Activated CD4-positive, alpha-beta T cell treated with anti-CD3 and anti-CD28 coated beads, Interleukin-2, amount 10 ng/mL, durations not matched to agents 24 days and 14 days (primary cell): ENCODE measurements around the gene STIL. TPM values are rescaled to one million over a fixed set of nuclear protein-coding genes. Genes with fewer than 3 reads are reported as not detected.

ENCODE experiments used
- DNase-seq: peaks from one replicate; pipeline ENCODE4 v3.0.0; 2022
- H3K27ac Mint-ChIP-seq: one replicate; pipeline ENCODE4 v1.8.0; 2022; ENCODE audit warnings: mild to moderate bottlenecking, mixed read lengths
- H3K27me3 Mint-ChIP-seq: one replicate; pipeline ENCODE4 v1.8.0; 2022; ENCODE audit warnings: mixed read lengths
- H3K36me3 Mint-ChIP-seq: one replicate; pipeline ENCODE4 v1.8.0; 2022; ENCODE audit warnings: low read depth, mild to moderate bottlenecking, mixed read lengths
- H3K4me1 Mint-ChIP-seq: one replicate; pipeline ENCODE4 v1.8.0; 2021; ENCODE audit warnings: mixed read lengths
- H3K4me3 Mint-ChIP-seq: one replicate; pipeline ENCODE4 v1.8.0; 2022; ENCODE audit warnings: mild to moderate bottlenecking, moderate library complexity, mixed read lengths
- H3K9me3 Mint-ChIP-seq: one replicate; pipeline ENCODE4 v1.8.0; 2021; ENCODE audit warnings: mixed read lengths
- intact Hi-C: fragments of 100-400 bp; cut with micrococcal nuclease; formaldehyde crosslinking; loops from one replicate; pipeline ENCODE4 v1.15.1; 2023
- total RNA-seq: library from RNA; stranded (reverse); gene quantifications from 2 replicates; pipeline ENCODE4 v1.2.3, GENCODE V29; 2022

The STIL gene
- total RNA-seq, 1 donor from 2014 or later: 28.0 TPM

DNA sequence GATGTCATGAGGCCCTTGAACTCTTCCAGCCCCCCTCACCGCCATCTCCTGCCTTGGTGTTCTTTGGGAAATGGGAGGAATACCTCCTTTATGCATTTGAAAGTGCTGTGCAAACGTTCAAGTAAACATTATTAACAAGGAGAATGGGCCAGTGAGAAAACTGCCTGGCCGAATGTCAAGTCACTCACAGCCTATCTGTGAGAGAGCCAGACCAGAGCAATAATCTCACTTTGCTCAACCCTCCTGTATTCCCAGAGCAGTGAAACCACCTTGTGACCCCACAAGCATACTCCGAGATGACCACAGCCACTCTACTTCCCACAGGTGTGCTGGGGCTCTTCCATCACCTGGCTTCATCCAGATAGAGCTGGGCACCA, 87.1 kb downstream of the STIL start:
- Mint-ChIP-seq H3K4me1 (peaks cover 19% of the 10 kb centered on the region), H3K4me3 (no peak overlapping the region), H3K9me3 (no peaks in the 10 kb centered on the region), H3K36me3 (no peaks in the 10 kb centered on the region), H3K27ac (no peak overlapping the region), H3K27me3 (peaks cover 59% of the 10 kb centered on the region)
- intact Hi-C loops: loop anchor here (5.0 kb wide), 1 partner anchor 485 kb away; no protein-coding TSS in a partner anchor
- DNase-seq: no peak

DNA sequence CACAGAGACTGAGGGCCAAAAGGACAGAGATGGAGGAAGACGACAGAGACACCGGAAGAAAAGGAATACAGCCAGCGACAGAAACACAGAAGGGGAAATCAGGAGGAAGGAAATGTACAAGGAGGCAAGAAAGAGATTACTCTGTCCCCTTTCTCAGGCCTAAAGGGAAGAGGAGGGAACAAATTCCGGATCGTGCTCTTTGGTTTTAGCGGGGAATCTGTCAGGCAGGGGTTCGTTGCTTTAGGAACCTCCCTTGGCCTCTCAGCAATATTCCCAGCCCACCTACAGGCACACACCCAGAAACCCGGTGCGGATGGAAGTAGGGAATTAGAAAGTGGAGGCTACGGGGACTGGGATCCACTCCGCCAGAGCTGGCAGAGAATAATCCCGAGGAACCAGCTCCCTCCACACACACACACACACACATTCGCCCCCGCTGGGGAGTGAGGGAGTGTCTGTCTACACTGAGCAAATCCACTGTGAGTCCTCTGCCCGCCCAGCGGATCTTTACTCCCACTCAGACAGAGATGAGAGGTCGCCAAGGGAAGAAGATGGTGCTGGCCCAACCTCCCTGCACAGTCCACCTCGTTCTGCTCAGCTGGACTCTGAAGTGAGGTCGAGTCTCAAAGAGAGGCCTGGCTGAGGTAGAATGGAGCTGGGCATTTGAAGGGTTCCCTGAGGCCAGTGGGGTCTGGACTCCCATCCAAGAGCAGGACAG, 87.7 kb downstream of the STIL start:
- Mint-ChIP-seq H3K27ac (peak overlapping the region; percentile 25), H3K4me3 (peak overlapping the region; percentile 51), H3K4me1 (peaks cover 15% of the 10 kb centered on the region), H3K27me3 (peaks cover 55% of the 10 kb centered on the region), H3K9me3 (no peaks in the 10 kb centered on the region), H3K36me3 (no peaks in the 10 kb centered on the region)
- intact Hi-C loops: loop anchor here (5.0 kb wide), 1 partner anchor 486 kb away; no protein-coding TSS in a partner anchor
- no peak for DNase-seq

DNA sequence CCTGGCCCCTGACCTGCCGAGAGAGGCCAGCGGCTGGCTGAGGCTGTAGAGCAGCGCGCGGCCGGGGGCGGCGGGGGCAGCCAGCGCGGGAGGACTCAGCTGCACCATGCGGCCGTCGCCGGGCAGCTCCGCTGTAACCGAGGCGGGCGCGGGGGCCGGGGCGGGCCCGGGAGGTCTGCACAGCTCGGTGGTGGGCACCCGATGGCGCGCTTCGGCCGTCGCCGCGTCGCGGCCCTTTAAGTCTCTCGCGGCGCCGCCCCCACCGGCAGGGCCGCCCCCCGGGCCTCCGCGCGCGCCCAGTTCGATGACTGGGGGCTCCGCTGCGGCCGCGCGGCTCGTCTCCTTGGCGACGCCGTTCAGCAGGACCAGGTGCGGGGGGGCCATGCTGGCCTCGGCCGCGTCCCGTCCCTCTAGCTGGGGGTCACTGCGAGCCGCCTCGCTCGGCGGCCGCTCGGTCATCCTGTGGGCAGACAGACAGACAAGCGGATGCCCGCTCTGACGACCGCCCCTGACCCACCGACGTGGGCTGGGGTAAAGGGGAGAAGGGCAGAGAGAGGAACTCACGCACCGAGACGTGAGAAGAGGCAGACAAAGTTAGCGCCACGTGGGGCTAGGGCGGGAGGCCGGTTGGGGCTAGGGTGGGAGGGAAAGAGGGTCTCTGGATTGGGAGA, 88.4 kb downstream of the STIL start:
- Mint-ChIP-seq H3K9me3 (no peaks in the 10 kb centered on the region), H3K36me3 (no peaks in the 10 kb centered on the region), H3K27me3 (peaks cover 54% of the 10 kb centered on the region), H3K4me3 (peak overlapping the region; percentile 51), H3K4me1 (peaks cover 14% of the 10 kb centered on the region), H3K27ac (peak overlapping the region; percentile 25)
- DNase-seq: no peak
- intact Hi-C loops: loop anchor here (5.0 kb wide), 1 partner anchor 487 kb away; no protein-coding TSS in a partner anchor

DNA sequence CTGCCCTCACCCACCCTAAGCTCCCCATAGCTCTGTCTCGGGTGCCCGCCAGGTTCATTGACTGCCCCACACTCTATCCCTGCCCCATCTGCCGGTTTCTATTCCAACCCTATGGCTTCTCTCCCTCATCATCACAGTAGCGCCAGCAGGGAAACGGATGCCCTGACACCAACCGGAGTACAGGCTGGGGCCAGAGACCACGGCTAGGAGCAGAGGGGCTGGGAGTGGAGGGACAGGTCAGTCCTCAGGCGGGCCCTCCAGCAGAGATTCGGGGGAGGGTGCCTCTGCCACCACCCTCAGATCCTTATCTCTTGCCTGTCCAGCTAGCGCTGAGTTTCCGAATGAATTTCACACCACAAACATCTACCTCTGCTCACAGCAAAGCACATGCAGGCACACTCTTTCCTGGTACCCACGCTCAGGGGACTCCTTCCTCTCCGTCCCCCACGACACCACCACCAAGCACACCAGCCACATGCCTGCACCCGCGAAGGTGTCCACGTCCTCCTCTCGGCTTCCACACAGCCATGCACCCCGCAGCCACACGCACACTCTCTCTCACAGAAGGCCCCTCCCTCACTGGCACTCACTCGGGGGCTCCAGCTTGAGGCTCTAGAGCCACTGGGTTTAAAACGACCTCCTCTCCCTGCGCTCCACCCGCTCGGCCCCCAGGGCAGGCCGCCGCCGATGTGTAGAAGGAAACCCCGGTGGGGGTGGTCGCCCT, 89.1 kb downstream of the STIL start:
- Mint-ChIP-seq H3K27ac (no peak overlapping the region), H3K9me3 (no peaks in the 10 kb centered on the region), H3K4me3 (no peak overlapping the region), H3K27me3 (peaks cover 47% of the 10 kb centered on the region), H3K4me1 (peaks cover 9% of the 10 kb centered on the region), H3K36me3 (no peaks in the 10 kb centered on the region)
- no peak for DNase-seq
- intact Hi-C loops: loop anchor here (5.0 kb wide), 1 partner anchor 487 kb away; no protein-coding TSS in a partner anchor

DNA sequence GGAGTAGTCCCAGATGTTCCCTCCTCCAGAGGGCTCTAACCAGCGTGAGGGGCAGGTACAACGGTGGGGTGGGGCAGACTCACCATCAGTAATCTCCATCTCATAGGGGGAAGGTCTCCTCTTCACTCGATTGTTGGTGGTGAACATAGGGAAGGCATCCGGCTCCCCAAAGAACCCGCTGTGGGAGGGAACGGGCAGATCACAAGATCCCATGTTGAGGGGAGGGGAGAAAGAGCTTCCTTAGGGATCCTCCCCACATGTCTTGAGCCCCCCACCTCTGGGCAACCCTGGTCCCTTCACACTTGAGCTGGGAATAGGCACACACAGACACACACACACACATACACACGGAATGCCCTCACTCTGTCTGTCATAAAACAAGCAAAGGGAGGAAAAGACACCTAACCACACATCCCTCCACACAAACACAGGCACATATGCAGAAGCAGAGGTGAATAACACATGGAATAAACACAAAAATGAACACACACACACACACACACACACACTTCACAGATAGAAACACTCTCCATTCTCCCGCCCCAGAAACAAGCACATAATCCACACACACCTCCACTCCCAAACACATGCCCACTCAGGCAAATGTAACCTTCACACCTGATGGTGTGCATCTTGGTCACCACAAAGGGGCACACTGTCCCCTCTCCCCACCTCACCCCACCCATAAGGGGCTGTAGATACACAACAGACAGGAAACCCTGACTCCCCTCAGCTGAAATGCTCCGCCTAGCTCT, 89.8 kb downstream of the STIL start:
- Mint-ChIP-seq H3K9me3 (no peaks in the 10 kb centered on the region), H3K4me1 (peaks cover 4% of the 10 kb centered on the region), H3K36me3 (no peaks in the 10 kb centered on the region), H3K27ac (no peak overlapping the region), H3K4me3 (no peak overlapping the region), H3K27me3 (peaks cover 39% of the 10 kb centered on the region)
- no peak for DNase-seq
- intact Hi-C loops: no loop called here

DNA sequence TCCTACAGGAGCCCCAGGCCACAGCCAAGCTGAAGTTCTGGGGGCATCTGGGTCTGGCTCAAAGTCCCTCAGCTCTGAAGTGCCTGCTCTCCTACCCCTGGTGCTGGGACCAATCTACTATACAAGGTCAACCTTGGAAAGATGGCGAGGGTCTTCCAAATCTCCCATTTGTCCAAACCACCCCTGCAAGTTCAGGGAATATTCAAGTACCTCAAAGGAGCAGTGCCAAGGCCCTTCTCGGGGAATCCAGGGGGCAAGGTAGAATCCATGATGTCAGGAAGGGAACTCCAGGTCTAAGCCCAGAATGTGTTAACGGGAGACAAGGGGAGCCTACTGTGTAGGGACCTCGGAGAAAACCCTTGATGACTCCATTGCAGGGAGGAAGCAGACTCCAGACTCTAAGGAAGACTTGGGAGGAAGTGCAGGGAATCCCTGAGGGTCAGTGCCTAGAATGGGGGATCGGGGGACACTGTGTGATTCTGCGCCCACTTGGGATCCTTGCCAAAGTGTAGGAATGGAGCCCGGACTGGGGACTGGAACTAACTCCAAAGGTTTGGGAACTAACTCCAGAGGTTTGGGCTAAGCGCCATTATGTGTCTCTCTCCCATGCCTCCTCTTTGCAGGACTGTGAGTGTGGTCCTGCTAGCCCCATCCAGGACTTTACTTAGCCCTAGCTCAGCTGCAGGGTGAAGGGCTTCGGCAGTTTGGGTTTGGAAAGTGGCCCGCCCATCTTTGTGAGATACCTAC, 90.6 kb downstream of the STIL start:
- H3K4me3 Mint-ChIP-seq: no peak overlapping the region
- H3K4me1 Mint-ChIP-seq: peaks cover 4% of the 10 kb centered on the region
- intact Hi-C loops: no loop called here
- DNase-seq: no peak
- no peaks in the 10 kb centered on the region for H3K36me3 Mint-ChIP-seq
- H3K9me3 Mint-ChIP-seq: no peaks in the 10 kb centered on the region
- no peak overlapping the region for H3K27ac Mint-ChIP-seq
- peaks cover 34% of the 10 kb centered on the region for H3K27me3 Mint-ChIP-seq

DNA sequence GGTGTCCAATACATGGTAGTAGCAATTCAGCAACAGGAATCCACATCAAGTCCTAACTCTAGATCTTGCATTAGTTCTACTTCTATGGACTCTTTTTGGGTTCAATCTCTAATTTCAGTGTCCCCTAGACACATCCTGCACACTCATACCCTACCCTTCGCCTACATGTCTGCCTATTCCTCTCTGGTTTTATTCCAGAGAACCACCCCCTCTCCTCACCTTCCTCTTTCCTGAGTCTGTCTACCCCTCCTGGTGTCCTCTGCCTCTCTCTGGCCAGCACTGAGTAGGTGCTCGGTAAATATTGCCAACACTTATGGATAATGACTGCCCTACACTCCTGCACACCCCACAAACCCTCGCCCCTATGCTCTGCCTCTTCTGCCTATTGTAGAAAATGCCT, 91.5 kb downstream of the STIL start:
- DNase-seq: no peak
- Mint-ChIP-seq H3K27ac (no peak overlapping the region), H3K36me3 (no peaks in the 10 kb centered on the region), H3K9me3 (no peaks in the 10 kb centered on the region), H3K4me1 (peaks cover 4% of the 10 kb centered on the region), H3K4me3 (no peak overlapping the region), H3K27me3 (peaks cover 25% of the 10 kb centered on the region)
- intact Hi-C loops: no loop called here

DNA sequence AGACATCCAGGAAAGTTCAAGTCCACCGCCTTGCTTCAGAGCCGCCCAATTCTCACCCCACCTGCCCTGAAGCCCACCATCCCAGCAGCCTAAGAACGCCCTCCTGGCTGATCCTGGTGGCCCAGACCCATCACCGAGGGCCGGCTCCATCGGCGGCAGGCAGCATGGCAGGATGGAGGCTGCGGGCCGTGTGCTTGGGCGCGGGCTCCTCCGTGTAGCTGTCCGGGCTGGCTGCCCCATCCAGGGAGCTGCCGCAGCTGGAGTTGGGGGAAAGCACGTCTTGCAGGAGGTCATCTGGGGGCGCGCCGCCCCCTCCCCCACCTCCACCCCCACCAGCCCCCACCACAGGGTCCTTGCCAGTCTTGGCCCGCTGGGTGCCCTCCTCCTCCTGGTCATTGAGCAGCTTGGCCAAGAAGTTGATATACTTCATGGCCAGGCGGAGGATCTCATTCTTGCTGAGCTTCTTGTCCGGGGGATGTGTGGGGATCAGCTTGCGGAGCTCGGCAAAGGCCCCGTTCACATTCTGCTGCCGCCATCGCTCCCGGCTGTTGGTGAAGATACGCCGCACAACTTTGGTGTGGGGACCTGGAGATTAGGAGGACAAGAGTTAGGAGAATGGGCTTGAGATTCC, 94.2 kb downstream of the STIL start:
- H3K4me1 Mint-ChIP-seq: no peaks in the 10 kb centered on the region
- H3K27ac Mint-ChIP-seq: no peak overlapping the region
- no peaks in the 10 kb centered on the region for H3K36me3 Mint-ChIP-seq
- intact Hi-C loops: no loop called here
- H3K4me3 Mint-ChIP-seq: no peak overlapping the region
- no peak for DNase-seq
- H3K27me3 Mint-ChIP-seq: peaks cover 6% of the 10 kb centered on the region
- no peaks in the 10 kb centered on the region for H3K9me3 Mint-ChIP-seq

DNA sequence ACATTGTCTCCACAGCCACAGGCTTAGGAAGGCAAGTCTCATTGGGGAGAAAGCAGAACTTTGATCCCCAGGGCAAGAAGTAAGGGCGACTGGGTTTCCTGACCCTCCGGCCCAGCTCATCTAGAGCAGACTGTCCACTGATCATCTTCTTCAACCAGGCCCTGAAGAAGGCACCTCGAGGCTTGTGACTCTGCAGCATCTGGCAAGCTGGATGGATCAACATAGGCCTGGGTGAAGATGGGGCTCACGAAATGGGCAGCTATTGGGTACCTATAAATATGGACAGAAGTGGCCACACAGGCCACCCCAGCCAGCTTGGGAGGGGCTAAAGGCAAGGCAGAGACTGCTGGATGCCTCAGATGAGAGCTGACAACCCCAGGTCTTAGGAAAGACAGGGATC, 94.9 kb downstream of the STIL start:
- Mint-ChIP-seq H3K27ac (no peak overlapping the region), H3K36me3 (no peaks in the 10 kb centered on the region), H3K4me3 (no peak overlapping the region), H3K27me3 (peaks cover 6% of the 10 kb centered on the region), H3K4me1 (no peaks in the 10 kb centered on the region), H3K9me3 (no peaks in the 10 kb centered on the region)
- intact Hi-C loops: no loop called here
- no peak for DNase-seq

DNA sequence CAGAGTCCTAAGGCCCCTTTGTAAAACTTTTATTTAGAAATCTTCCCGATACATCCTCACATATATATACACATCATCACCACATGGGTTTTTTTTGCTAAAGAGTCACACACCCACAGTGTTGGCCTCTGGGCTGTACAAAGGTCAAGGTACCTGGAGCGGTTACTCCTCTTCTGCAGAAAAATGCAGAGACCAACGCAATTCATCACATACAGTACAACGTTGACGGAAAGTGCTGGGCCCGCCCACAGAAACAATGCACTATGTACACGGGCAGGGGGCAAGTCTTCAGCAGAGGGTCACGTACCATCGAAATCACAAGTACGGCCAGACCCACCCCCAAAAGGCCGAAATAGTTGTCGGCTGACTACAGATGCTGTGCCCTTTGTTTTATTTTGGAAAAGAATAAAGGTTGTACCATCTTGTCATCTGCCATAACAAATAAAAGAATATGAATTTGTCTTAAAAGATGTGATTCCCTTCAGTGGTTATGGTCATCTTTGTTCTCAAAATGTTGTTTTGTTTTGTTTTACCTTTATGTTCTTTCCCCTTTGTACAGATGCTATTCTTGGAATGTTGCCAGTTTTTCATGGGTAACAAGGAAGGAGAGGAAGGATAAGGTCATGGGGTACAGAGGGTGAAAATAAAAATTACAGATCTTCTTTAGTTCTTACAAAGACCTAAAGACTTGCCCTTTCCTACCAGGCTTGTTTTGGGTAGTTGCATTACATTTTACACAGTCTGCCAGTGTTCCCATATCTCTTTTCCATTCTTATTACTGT, 97.5 kb downstream of the STIL start:
- intact Hi-C loops: no loop called here
- H3K27ac Mint-ChIP-seq: no peak overlapping the region

DNA sequence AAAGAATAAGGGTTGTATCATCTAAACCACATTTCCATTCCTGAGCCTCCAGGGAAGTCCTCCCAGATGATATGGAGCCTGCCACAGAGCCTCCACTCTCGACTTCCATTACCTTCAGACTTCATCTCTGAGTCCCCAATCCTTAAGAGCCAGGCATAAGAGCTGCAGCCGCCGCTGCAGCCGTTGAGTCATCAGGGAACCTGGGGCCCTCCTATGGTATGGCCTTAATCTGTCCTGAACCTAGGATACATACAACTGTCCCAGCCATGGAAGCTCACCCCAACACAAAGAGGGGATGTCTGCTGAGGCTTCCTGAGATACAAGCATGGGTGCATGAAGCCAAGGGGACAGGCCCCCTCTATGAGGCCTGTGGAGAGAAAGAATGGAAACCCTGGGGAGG, 98.2 kb downstream of the STIL start:
- peaks cover 2% of the 10 kb centered on the region for H3K4me1 Mint-ChIP-seq
- no peaks in the 10 kb centered on the region for H3K9me3 Mint-ChIP-seq
- no peak for DNase-seq
- no peaks in the 10 kb centered on the region for H3K36me3 Mint-ChIP-seq
- intact Hi-C loops: no loop called here
- H3K4me3 Mint-ChIP-seq: no peak overlapping the region
- peaks cover under 1% of the 10 kb centered on the region for H3K27me3 Mint-ChIP-seq
- no peak overlapping the region for H3K27ac Mint-ChIP-seq

More for the DNA sequence above, 97.5 kb downstream of the STIL start:
- Mint-ChIP-seq H3K36me3 (no peaks in the 10 kb centered on the region), H3K27me3 (peaks cover 5% of the 10 kb centered on the region), H3K4me1 (peaks cover 2% of the 10 kb centered on the region), H3K9me3 (no peaks in the 10 kb centered on the region), H3K4me3 (no peak overlapping the region)
- DNase-seq: no peak

DNA sequence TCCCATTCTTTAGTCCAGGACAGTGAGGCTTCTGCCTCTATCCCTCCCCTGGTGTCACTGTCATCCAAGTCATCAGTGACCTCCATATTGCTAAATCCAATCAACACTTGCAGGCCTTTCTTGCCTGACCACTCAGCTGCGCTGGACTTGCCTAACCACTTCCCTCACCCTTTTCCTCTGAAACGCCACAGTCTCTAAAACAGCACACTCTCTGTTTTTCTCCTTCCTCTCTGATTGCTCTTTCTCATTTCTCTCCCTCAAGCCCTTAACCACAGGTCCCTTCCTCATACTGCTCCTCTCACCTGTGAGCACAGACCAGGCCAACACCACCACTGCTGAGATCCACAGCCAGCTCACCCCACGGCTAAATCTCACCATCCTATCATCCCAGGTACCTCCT, 99.4 kb downstream of the STIL start:
- Mint-ChIP-seq H3K4me3 (no peak overlapping the region), H3K36me3 (no peaks in the 10 kb centered on the region), H3K27me3 (peaks cover 3% of the 10 kb centered on the region), H3K4me1 (peaks cover 2% of the 10 kb centered on the region), H3K9me3 (no peaks in the 10 kb centered on the region), H3K27ac (no peak overlapping the region)
- no peak for DNase-seq
- intact Hi-C loops: no loop called here
